DND-41 (cell line): Measurements from ENCODE around the gene SPTBN5.

ENCODE experiments used
- ATAC-seq: fragments of 200-7000 bp; cut with Tn5 transposase; 3 replicates; pipeline ENCODE4 v1.9.1; 2021; ENCODE audit warnings: low read depth; ENCODE audit not compliant: insufficient read depth
- DNase-seq: peaks from one replicate; pipeline ENCODE4 v3.0.0-alpha.2; 2020
- H2AFZ ChIP-seq: 2 replicates; pipeline ENCODE4 v1.6.0; 2012; ENCODE audit warnings: low read depth, low read length
- H3K27ac ChIP-seq: 2 replicates; pipeline ENCODE4 v1.5.1; 2012; ENCODE audit warnings: low read length, inconsistent platforms
- H3K27me3 ChIP-seq: fragments of 200-600 bp; sonication (generic); 2 replicates; pipeline ENCODE4 v1.6.0; 2012; ENCODE audit warnings: low read length, mild to moderate bottlenecking, inconsistent platforms; ENCODE audit not compliant: insufficient read depth, poor library complexity
- H3K36me3 ChIP-seq: 2 replicates; pipeline ENCODE4 v1.5.1; 2012; ENCODE audit warnings: low read length, inconsistent platforms; ENCODE audit not compliant: insufficient read depth
- H3K4me1 ChIP-seq: 2 replicates; pipeline ENCODE4 v1.5.1; 2012; ENCODE audit warnings: mild to moderate bottlenecking, low read length; ENCODE audit not compliant: insufficient read depth
- H3K4me2 ChIP-seq: 2 replicates; pipeline ENCODE4 v1.6.0; 2012; ENCODE audit warnings: mild to moderate bottlenecking, moderate library complexity, low read length, inconsistent platforms; ENCODE audit not compliant: insufficient read depth
- H3K4me3 ChIP-seq, 2 experiments: fragments of 200-600 bp in 1 of 2; shearing (Covaris generic) in 1 of 2; 2 replicates each; pipeline ENCODE4 v1.5.1; 2012 to 2016; ENCODE audit warnings: inconsistent platforms in 2 of 2, low read length in 2 of 2, mild to moderate bottlenecking in 2 of 2, low read depth in 1 of 2, moderate library complexity in 1 of 2
- H3K79me2 ChIP-seq: 2 replicates; pipeline ENCODE4 v1.6.0; 2012; ENCODE audit warnings: low read length, inconsistent platforms; ENCODE audit not compliant: insufficient read depth
- H3K9ac ChIP-seq: 2 replicates; pipeline ENCODE4 v1.6.0; 2012; ENCODE audit warnings: low read depth, mild to moderate bottlenecking, inconsistent platforms, low read length, moderate library complexity
- H3K9me3 ChIP-seq: 2 replicates; pipeline ENCODE4 v1.5.1; 2012; ENCODE audit warnings: low read length, moderate library complexity, mild to moderate bottlenecking, inconsistent platforms; ENCODE audit not compliant: insufficient read depth, severe bottlenecking
- H4K20me1 ChIP-seq: 2 replicates; pipeline ENCODE4 v1.6.0; 2012; ENCODE audit warnings: low read length; ENCODE audit not compliant: insufficient read depth
- EZH2 ChIP-seq: IDR thresholded peaks from 3 replicates; pipeline ENCODE4 v1.6.1; 2012; ENCODE audit warnings: borderline replicate concordance, low read depth, mild to moderate bottlenecking, moderate library complexity, low read length, inconsistent platforms; ENCODE audit not compliant: severe bottlenecking
- TF ChIP-seq, protein P1 (sequence below): IDR thresholded peaks from 2 replicates; pipeline ENCODE4 v1.5.1; 2012; ENCODE audit warnings: borderline replicate concordance, low read length, moderate library complexity, mild to moderate bottlenecking; ENCODE audit not compliant: poor library complexity, severe bottlenecking; ENCODE audit errors: extremely low read depth

Gene SPTBN5

DNA sequence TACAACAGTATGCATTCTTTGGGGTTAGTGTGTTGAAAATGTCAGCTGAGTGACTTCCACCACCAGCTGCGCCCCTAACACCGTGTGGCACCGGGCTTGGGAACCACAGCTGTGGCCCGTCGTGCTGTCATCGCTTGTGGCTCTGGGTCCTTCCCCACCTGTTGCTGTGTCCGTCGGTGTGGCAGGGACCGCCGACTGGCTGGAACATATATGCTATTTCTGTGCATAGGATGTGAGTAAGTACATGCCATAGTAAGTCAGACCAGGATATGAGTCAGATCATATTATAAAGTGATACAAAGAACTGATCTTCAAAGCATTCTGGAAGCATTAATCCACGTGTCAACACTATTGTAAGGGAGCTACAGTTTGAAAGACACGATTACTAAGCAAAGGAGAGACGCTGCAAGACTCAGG lies 46.6 kb upstream of the SPTBN5 start:
- ATAC-seq: no peak
- Histone ChIP-seq H3K79me2 (no peaks in the 10 kb centered on the region), H2AFZ (no peak overlapping the region), H4K20me1 (no peaks in the 10 kb centered on the region), H3K4me3 (no peak overlapping the region), H3K36me3 (no peaks in the 10 kb centered on the region), H3K4me1 (peaks cover 3% of the 10 kb centered on the region), H3K9me3 (no peaks in the 10 kb centered on the region), H3K9ac (no peak overlapping the region), H3K27ac (no peak overlapping the region), H3K27me3 (no peaks in the 10 kb centered on the region), H3K4me2 (no peak overlapping the region)
- TF ChIP-seq, protein P1, sequence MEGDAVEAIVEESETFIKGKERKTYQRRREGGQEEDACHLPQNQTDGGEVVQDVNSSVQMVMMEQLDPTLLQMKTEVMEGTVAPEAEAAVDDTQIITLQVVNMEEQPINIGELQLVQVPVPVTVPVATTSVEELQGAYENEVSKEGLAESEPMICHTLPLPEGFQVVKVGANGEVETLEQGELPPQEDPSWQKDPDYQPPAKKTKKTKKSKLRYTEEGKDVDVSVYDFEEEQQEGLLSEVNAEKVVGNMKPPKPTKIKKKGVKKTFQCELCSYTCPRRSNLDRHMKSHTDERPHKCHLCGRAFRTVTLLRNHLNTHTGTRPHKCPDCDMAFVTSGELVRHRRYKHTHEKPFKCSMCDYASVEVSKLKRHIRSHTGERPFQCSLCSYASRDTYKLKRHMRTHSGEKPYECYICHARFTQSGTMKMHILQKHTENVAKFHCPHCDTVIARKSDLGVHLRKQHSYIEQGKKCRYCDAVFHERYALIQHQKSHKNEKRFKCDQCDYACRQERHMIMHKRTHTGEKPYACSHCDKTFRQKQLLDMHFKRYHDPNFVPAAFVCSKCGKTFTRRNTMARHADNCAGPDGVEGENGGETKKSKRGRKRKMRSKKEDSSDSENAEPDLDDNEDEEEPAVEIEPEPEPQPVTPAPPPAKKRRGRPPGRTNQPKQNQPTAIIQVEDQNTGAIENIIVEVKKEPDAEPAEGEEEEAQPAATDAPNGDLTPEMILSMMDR: no peak
- no peak for TF ChIP-seq EZH2
- no peak for DNase-seq

DNA sequence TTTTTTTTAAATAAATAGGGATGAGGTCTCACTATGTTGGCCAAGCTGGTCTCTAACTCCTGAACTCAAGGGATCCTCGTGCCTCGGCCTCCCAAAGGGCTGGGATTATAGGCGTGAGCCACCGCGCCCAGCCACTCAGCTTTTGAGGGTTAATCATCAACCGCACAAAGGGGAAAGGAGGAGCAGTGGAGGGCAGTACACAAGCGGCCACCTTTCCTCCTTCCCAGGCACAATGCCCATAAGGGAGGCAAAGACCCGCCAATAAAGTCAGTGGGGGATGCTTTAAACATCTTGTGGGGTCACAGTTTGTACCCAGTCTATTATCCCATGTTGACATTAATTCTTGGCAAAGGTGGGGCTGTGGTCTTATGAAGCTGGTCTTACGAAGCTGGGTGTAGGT lies 46.1 kb upstream of the SPTBN5 start:
- H3K27ac ChIP-seq: no peak overlapping the region
- ATAC-seq: no peak
- H4K20me1 ChIP-seq: no peaks in the 10 kb centered on the region
- no peak overlapping the region for H3K4me3 ChIP-seq
- no peak overlapping the region for H3K9ac ChIP-seq
- H3K79me2 ChIP-seq: no peaks in the 10 kb centered on the region
- H3K4me1 ChIP-seq: peaks cover 8% of the 10 kb centered on the region
- no peaks in the 10 kb centered on the region for H3K27me3 ChIP-seq
- no peak overlapping the region for H2AFZ ChIP-seq
- H3K4me2 ChIP-seq: no peak overlapping the region
- TF ChIP-seq, protein P1: no peak
- no peak for TF ChIP-seq EZH2
- H3K9me3 ChIP-seq: no peaks in the 10 kb centered on the region
- DNase-seq: no peak
- H3K36me3 ChIP-seq: no peaks in the 10 kb centered on the region

DNA sequence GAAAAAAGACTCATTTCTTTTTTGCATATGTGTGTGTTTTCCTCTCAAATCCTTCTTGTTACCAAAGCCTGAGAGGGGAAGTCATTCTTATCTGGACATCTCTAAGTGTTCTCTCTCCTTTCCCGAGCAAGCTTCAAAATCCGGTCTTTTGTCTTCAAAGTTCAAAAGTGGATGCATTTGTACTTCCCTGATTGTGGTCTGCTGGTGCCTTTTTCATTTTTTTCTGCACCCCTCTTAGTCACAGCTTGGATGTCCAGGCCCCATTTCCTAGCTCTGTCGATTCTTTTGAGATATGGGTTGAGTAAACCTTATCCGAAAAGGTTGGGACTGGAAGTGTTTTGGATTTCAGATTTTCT lies 43.7 kb upstream of the SPTBN5 start:
- DNase-seq: no peak
- Histone ChIP-seq H3K27me3 (no peaks in the 10 kb centered on the region), H2AFZ (no peak overlapping the region), H3K9me3 (no peaks in the 10 kb centered on the region), H3K4me3 (no peak overlapping the region), H3K79me2 (no peaks in the 10 kb centered on the region), H3K9ac (no peak overlapping the region), H3K36me3 (no peaks in the 10 kb centered on the region), H3K27ac (no peak overlapping the region), H3K4me2 (no peak overlapping the region), H3K4me1 (peaks cover 20% of the 10 kb centered on the region), H4K20me1 (no peaks in the 10 kb centered on the region)
- ATAC-seq: no peak
- TF ChIP-seq, protein P1: no peak
- no peak for TF ChIP-seq EZH2
